Measurements from ENCODE around the gene HOXC10.

The HOXC10 gene

GRCh38 chr12:53944907-53945847 is 39.8 kb upstream of the HOXC10 start:
- no peak for DNase-seq (ENCODE audit: low read depth)
- no peak for TF ChIP-seq CTCF (conservative IDR thresholded peaks at IDR 0.05; ENCODE audit: low read length)

GRCh38 chr12:53947743-53948142 is 37.2 kb upstream of the HOXC10 start:
- TF ChIP-seq CTCF (conservative IDR thresholded peaks at IDR 0.05; ENCODE audit: low read length), result no peak
- DNase-seq (ENCODE audit: low read depth), result no peak

More at GRCh38 chr12:53944907-53945847, 39.8 kb upstream of the HOXC10 start:
- no peak overlapping the region for H3K4me3 ChIP-seq (ENCODE audit: low read length)

GRCh38 chr12:53948650-53949593 is 36.0 kb upstream of the HOXC10 start:
- no peak for DNase-seq (ENCODE audit: low read depth)
- H3K4me3 ChIP-seq (ENCODE audit: low read length), result no peak overlapping the region
- TF ChIP-seq CTCF (conservative IDR thresholded peaks at IDR 0.05; ENCODE audit: low read length), result no peak

More at GRCh38 chr12:53947743-53948142, 37.2 kb upstream of the HOXC10 start:
- no peak overlapping the region for H3K4me3 ChIP-seq (ENCODE audit: low read length)

GRCh38 chr12:53949631-53950436 is 35.1 kb upstream of the HOXC10 start:
- DNase-seq (ENCODE audit: low read depth), result no peak
- TF ChIP-seq CTCF (conservative IDR thresholded peaks at IDR 0.05; ENCODE audit: low read length), result no peak
- H3K4me3 ChIP-seq (ENCODE audit: low read length), result no peak overlapping the region

- TF ChIP-seq CTCF (conservative IDR thresholded peaks at IDR 0.05; ENCODE audit: low read length), result no peak
- no peak for DNase-seq (ENCODE audit: low read depth)
- no peak overlapping the region for H3K4me3 ChIP-seq (ENCODE audit: low read length)
Measured at GRCh38 chr12:53950437-53950773, 34.5 kb upstream of the HOXC10 start.

GRCh38 chr12:53950789-53951576 is 34.0 kb upstream of the HOXC10 start:
- DNase-seq (ENCODE audit: low read depth), result no peak
- no peak for TF ChIP-seq CTCF (conservative IDR thresholded peaks at IDR 0.05; ENCODE audit: low read length)
- H3K4me3 ChIP-seq (ENCODE audit: low read length), result no peak overlapping the region
